HG03025 (cell line): ENCODE measurements around the gene TMC5.

Experiments used
- ATAC-seq: cut with Tn5 transposase; IDR thresholded peaks from one replicate; pipeline ENCODE4 v1.9.1; 2021; ENCODE audit warnings: mild to moderate bottlenecking, moderate library complexity; ENCODE audit not compliant: unreplicated experiment, low FRiP score

TMC5 gene

GRCh38 chr16:19458722-19459379, 41.2 kb downstream of the TMC5 start:
- ATAC-seq, result no peak

GRCh38 chr16:19460397-19460796, 42.7 kb downstream of the TMC5 start:
- no peak for ATAC-seq

GRCh38 chr16:19463468-19464315, 46.0 kb downstream of the TMC5 start:
- ATAC-seq, result no peak

- ATAC-seq, result no peak
Observed at GRCh38 chr16:19468300-19468699, 50.6 kb downstream of the TMC5 start.

GRCh38 chr16:19472482-19472881, 54.8 kb downstream of the TMC5 start:
- no peak for ATAC-seq

GRCh38 chr16:19474617-19475016, 56.9 kb downstream of the TMC5 start:
- no peak for ATAC-seq

GRCh38 chr16:19478505-19478904, 60.8 kb downstream of the TMC5 start:
- ATAC-seq, result no peak

- no peak for ATAC-seq
Observed at GRCh38 chr16:19479302-19479721, 61.6 kb downstream of the TMC5 start.

- no peak for ATAC-seq
Observed at GRCh38 chr16:19481296-19481695, 63.6 kb downstream of the TMC5 start.

GRCh38 chr16:19481769-19482168, 64.1 kb downstream of the TMC5 start:
- no peak for ATAC-seq

- no peak for ATAC-seq
Observed at GRCh38 chr16:19482291-19482690, 64.6 kb downstream of the TMC5 start.

GRCh38 chr16:19484096-19484495, 66.4 kb downstream of the TMC5 start:
- ATAC-seq, result no peak

GRCh38 chr16:19485611-19486010, 67.9 kb downstream of the TMC5 start:
- no peak for ATAC-seq

- ATAC-seq, result no peak
Observed at GRCh38 chr16:19486051-19486450, 68.4 kb downstream of the TMC5 start.

GRCh38 chr16:19486750-19487325, 69.2 kb downstream of the TMC5 start:
- no peak for ATAC-seq

- no peak for ATAC-seq
Observed at GRCh38 chr16:19488213-19488640, 70.5 kb downstream of the TMC5 start.

- no peak for ATAC-seq
Observed at GRCh38 chr16:19490619-19491018, 72.9 kb downstream of the TMC5 start.

GRCh38 chr16:19497176-19497575, 79.5 kb downstream of the TMC5 start:
- no peak for ATAC-seq

- no peak for ATAC-seq
Observed at GRCh38 chr16:19499006-19499405, 81.3 kb downstream of the TMC5 start.

- no peak for ATAC-seq
Observed at GRCh38 chr16:19499481-19499880, 81.8 kb downstream of the TMC5 start.

GRCh38 chr16:19502395-19503131, 84.9 kb downstream of the TMC5 start:
- ATAC-seq, result no peak
